Right lobe of liver (tissue), 6 donors: ENCODE measurements around the gene SLC39A7. TPM values are rescaled to one million over a fixed set of nuclear protein-coding genes. Genes with fewer than 3 reads are reported as not detected.

Experiments
- ATAC-seq, 4 donors: fragments of 200-7000 bp; cut with Tn5 transposase; one replicate each; pipeline ENCODE4 v1.9.1; 2020; ENCODE audit warnings: mild to moderate bottlenecking in 4 of 4, moderate library complexity in 4 of 4
- DNase-seq, 3 donors: peaks; one replicate each; pipeline ENCODE4 v3.0.0-alpha.2; 2020
- H3K27ac ChIP-seq, 3 donors: fragments of 200-600 bp; one replicate each; pipeline ENCODE4 v1.8.0; 2022
- H3K27me3 ChIP-seq, 2 donors: fragments of 200-600 bp; one replicate each; pipeline ENCODE4 v1.8.0; 2022
- H3K36me3 ChIP-seq, 4 donors: fragments of 200-600 bp; sonication (generic) in 1 of 4; one replicate each; pipeline versions ENCODE4 v1.5.1 to v1.8.0; 2017 to 2022; ENCODE audit warnings: control low read depth in 1 of 4
- H3K4me1 ChIP-seq, 4 donors: fragments of 200-600 bp; sonication (generic) in 1 of 4; one replicate each; pipeline versions ENCODE4 v1.5.1 to v1.8.0; 2017 to 2022; ENCODE audit warnings: control low read depth in 1 of 4
- H3K4me3 ChIP-seq, 3 donors: fragments of 200-600 bp; one replicate each; pipeline ENCODE4 v1.8.0; 2022
- H3K9me3 ChIP-seq, 4 donors: fragments of 200-600 bp; sonication (generic) in 1 of 4; one replicate each; pipeline versions ENCODE4 v1.5.1 to v1.8.0; 2017 to 2022; ENCODE audit warnings: control low read depth in 1 of 4
- CTCF ChIP-seq, 4 donors: fragments of 200-600 bp in 3 of 4; fragments of 450-650 bp in 1 of 4; IDR thresholded peaks; one replicate each; pipeline versions ENCODE4 v1.5.1 to v1.8.0; 2016 to 2022; ENCODE audit warnings: antibody characterized with exemption in 4 of 4, mild to moderate bottlenecking in 2 of 4
- POLR2A ChIP-seq: fragments of 450-650 bp; IDR thresholded peaks from one replicate; pipeline ENCODE4 v1.6.1; 2017; ENCODE audit warnings: antibody characterized with exemption, mild to moderate bottlenecking
- WGBS: methylation state at CpG from one replicate; pipeline ENCODE4 v1.1.6; 2018; ENCODE audit warnings: low coverage, low lambda C conversion rate; ENCODE audit not compliant: insufficient coverage; ENCODE audit errors: missing lambda C conversion rate; 5-methylcytosine and 5-hydroxymethylcytosine counted together
- intact Hi-C, 2 donors: fragments of 100-400 bp; cut with DNase I; formaldehyde crosslinking; loops; one replicate each; pipeline versions ENCODE4 v1.11.2 to v1.14.1; 2022
- total RNA-seq, 6 experiments: library from RNA; depleted of rRNA in 2 of 6; stranded (reverse); fragments of >200 nt in 2 of 6; fragmentation: NEBNext Ultra II Directional in 3 of 6; extraction: Animal tissue kit (Norgen Biotek cat#: 25700) in 3 of 6; gene quantifications; one replicate each; pipeline versions ENCODE4 v1.1.0 to v1.2.4, GENCODE V29; 2016 to 2023
- donor health status: DM: no; HTN: yes; CAD: no.
- donor health status: DM: no; HTN: no; CAD: no.
- donor health status: DM: no; HTN: no; CAD: no.
- donor health status: DM: no; HTN: yes; CAD: no.
- donor health status: DM: no; HTN: yes; CAD: no.

SLC39A7 gene
- total RNA-seq, 6 experiments from 2014 or later, result 33.5 to 61.4 (median 50.1) TPM

DNA sequence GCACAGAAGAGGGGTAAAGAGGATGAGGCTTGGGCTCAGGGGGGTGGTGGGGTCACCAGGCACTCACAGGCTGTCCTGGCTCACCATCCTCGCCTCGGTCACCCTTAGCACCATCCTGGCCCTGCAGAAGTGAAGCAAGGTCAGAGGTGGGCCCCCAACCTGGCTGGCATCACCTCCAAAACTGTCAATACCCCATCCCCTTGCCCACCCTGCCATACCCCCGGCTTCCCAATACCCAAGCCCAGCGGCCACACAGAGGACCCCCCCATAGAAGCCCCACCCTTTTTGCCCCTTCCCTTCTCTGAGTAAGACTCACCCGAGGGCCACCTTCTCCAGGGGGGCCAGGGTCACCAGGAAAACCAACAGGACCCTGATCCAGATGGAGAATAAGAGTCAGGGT lies 32.0 kb upstream of the SLC39A7 start:
- no peak for TF ChIP-seq POLR2A
- no peak for TF ChIP-seq CTCF (IDR thresholded peaks at IDR 0.05)
- H3K36me3 ChIP-seq, result no peaks in the 10 kb centered on the region

DNA sequence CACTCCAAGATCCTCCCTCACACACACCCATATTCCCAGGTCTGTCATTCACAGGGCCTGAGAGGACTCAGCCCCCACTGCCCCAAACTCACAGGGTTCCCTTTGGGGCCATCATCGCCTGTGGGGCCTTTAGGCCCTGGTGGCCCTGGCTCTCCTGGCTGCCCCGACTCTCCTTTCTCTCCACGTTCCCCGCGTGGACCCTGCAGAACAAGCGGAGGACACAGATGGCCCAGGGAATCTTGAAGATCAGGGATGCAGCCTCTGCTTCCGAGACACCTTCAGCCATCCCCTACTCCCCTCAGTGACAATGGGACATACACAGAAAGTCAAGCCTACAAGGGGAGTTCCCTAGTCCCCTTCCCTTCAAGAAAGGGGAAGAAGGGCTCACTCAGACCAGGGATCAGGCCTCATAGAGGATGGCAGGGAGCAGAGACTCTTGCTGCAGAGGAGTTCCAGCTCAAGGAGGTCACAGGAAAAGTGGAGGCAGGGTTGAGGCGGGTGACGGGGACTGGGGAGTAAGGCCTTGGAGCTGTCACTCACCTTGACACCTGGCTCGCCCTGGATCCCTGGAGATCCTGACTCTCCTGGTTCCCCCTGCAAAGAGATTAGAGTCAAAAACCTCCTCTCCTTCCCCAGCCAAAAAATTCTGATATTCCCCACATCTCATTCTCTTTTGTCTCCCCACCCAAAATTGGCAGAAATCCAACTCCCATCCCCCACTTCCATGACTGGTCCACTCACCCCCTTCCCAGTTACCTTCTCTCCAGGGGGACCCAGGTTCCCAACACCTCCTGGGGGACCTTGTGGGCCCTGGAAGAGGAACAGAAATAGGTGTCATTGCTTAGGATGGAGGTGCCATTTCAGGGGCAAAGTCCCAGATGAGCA lies 31.1 kb upstream of the SLC39A7 start:
- H3K36me3 ChIP-seq, result no peaks in the 10 kb centered on the region
- H3K9me3 ChIP-seq, result no peaks in the 10 kb centered on the region
- 93% methylated on average over 5 of the region's 10 CpGs for WGBS
- H3K4me1 ChIP-seq, result no peaks in the 10 kb centered on the region
- no peak overlapping the region for H3K4me3 ChIP-seq
- intact Hi-C loops, result loop anchor here (5.0 to 10.0 kb wide), 2 partner anchors 75 to 78 kb away; no protein-coding TSS in a partner anchor
- no peak for TF ChIP-seq POLR2A
- no peak for TF ChIP-seq CTCF (IDR thresholded peaks at IDR 0.05)
- DNase-seq, result no peak
- H3K27ac ChIP-seq, result no peak overlapping the region
- ATAC-seq, result no peak
- H3K27me3 ChIP-seq, result no peaks in the 10 kb centered on the region

More for the DNA sequence above, 32.0 kb upstream of the SLC39A7 start:
- intact Hi-C loops, result loop anchor here (5.0 to 10.0 kb wide), 2 partner anchors 76 to 79 kb away; no protein-coding TSS in a partner anchor
- no peak overlapping the region for H3K4me3 ChIP-seq
- peak in 1 of 3 donors; percentile 37 for DNase-seq
- H3K27ac ChIP-seq, result no peak overlapping the region
- no peak for ATAC-seq
- 49% methylated on average over 3 of the region's 5 CpGs for WGBS
- H3K9me3 ChIP-seq, result no peaks in the 10 kb centered on the region
- H3K4me1 ChIP-seq, result no peaks in the 10 kb centered on the region
- H3K27me3 ChIP-seq, result no peaks in the 10 kb centered on the region

DNA sequence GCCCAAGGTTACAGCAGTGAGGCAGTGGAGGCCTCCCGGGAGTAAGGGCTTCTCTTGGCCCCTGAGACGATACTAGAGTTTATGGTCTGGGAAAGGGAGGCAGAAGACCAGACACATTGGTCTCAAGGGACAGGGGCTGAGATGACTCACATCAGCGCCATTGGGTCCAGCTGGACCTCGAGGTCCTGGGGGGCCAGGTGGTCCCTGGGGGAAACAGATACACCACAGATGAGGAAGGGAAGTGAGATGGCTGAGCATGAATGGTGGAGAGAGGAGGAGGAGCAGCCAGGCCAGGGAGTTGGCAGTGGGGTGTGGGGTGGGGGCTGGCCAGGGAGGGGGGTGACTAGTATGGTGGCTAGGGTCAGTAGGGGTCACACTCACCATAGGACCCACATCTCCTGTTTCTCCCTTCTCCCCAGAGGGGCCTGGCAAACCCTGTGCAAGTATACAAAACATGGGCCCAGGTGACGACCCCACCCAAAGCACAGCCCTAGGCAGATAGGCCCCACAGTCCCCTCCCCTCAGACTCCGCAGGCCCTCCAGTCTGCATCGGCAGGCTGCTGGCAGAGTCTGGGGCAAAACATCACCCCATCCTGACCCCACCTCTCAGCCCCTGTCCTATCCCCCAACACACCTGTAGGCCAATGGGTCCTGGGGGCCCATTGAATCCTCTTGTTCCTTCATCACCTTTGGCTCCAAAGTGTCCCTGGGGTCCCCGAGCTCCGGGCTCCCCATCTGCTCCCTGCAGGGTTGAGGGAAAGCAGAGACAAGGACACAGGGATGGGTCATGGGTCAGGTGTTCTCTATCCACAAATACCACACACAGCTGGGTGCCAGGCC lies 30.3 kb upstream of the SLC39A7 start:
- no peaks in the 10 kb centered on the region for H3K4me1 ChIP-seq
- no peak overlapping the region for H3K4me3 ChIP-seq
- no peak overlapping the region for H3K27ac ChIP-seq
- H3K36me3 ChIP-seq, result no peaks in the 10 kb centered on the region
- H3K9me3 ChIP-seq, result no peaks in the 10 kb centered on the region
- H3K27me3 ChIP-seq, result no peaks in the 10 kb centered on the region
- intact Hi-C loops, result no loop called here
- no peak for TF ChIP-seq POLR2A
- TF ChIP-seq CTCF (IDR thresholded peaks at IDR 0.05), result no peak
- 76% methylated on average over 7 of the region's 9 CpGs for WGBS
- ATAC-seq, result no peak
- DNase-seq, result no peak

GRCh38 chr6:33171016-33171879 lies 29.4 kb upstream of the SLC39A7 start:
- no peaks in the 10 kb centered on the region for H3K36me3 ChIP-seq
- no peak overlapping the region for H3K27ac ChIP-seq
- TF ChIP-seq POLR2A (no peak), CTCF (IDR thresholded peaks at IDR 0.05) (no peak)
- H3K27me3 ChIP-seq, result no peaks in the 10 kb centered on the region
- H3K4me3 ChIP-seq, result no peak overlapping the region
- no peaks in the 10 kb centered on the region for H3K4me1 ChIP-seq
- intact Hi-C loops, result no loop called here
- H3K9me3 ChIP-seq, result no peaks in the 10 kb centered on the region
- 64% methylated on average over 3 of the region's 11 CpGs for WGBS
- no peak for ATAC-seq
- peak in 1 of 3 donors; percentile 26 for DNase-seq
